ENCODE measurements around the gene USP11. TPM values are rescaled to one million over a fixed set of nuclear protein-coding genes. Genes with fewer than 3 reads are reported as not detected.
"Not testable (repeated sequence)": the region's sequence is repeated elsewhere in the genome, so short reads cannot be mapped to it uniquely, and the experiment has no call there.

The USP11 gene
- polyA plus RNA-seq, 1 experiment, result 39.9 TPM

DNA sequence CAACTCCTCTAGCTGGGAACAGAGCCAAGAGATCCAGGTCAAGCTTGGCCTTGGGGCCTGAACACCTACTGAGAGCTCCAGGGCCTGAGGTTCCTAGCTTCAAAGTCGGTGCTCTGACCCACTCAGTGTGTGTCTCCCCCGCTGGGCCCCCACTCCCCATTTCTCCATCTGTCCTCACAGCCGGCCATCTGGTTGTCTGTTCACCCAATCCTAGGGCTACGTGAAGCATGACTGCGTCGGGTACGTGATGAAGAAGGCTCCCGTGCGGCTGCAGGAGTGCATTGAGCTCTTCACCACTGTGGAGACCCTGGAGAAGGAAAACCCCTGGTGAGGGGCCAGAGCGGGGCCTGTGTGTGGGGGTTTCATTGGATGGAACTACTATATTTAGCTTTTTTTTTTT lies 12.3 kb downstream of the USP11 start:
- TF ChIP-seq, protein P1, sequence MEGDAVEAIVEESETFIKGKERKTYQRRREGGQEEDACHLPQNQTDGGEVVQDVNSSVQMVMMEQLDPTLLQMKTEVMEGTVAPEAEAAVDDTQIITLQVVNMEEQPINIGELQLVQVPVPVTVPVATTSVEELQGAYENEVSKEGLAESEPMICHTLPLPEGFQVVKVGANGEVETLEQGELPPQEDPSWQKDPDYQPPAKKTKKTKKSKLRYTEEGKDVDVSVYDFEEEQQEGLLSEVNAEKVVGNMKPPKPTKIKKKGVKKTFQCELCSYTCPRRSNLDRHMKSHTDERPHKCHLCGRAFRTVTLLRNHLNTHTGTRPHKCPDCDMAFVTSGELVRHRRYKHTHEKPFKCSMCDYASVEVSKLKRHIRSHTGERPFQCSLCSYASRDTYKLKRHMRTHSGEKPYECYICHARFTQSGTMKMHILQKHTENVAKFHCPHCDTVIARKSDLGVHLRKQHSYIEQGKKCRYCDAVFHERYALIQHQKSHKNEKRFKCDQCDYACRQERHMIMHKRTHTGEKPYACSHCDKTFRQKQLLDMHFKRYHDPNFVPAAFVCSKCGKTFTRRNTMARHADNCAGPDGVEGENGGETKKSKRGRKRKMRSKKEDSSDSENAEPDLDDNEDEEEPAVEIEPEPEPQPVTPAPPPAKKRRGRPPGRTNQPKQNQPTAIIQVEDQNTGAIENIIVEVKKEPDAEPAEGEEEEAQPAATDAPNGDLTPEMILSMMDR (IDR thresholded peaks at IDR 0.05; ENCODE audit: insufficient read depth, low read depth, low read length), result no peak
- CTCF ChIA-PET, result interaction anchor here (0.7 to 1.3 kb wide), 2 partner anchors 32 to 67 kb away, joined by 3 to 4 read pairs; no protein-coding TSS in a partner anchor

DNA sequence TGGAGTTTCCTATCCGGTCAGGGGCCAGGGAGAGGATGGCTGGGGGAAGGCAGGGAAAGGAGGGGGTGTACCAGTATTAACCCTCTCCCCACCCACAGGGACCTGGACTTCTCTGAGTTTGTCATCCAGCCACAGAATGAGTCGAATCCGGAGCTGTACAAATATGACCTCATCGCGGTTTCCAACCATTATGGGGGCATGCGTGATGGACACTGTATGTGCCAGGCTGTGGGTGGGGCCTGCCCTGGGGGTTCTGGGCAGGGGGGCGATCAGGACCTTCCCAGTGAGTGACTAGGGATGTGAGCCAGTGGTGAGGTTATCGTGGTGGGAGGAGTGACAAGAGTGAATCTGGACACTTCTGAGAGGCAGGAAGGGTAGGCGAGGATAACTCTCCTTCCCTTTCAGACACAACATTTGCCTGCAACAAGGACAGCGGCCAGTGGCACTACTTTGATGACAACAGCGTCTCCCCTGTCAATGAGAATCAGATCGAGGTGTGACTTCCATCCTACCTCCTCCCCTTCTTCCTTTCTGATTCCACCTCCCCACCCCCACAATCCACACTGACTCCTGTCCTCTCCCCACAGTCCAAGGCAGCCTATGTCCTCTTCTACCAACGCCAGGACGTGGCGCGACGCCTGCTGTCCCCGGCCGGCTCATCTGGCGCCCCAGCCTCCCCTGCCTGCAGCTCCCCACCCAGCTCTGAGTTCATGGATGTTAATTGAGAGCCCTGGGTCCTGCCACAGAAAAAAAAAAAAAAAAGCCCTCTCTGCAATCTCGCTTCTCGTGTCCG lies 14.6 kb downstream of the USP11 start:
- CTCF ChIA-PET, result no interaction called here
- H3K27me3 ChIP-seq (ENCODE audit: control insufficient read depth, insufficient read depth, low read length), result no peaks in the 10 kb centered on the region
- H3K36me3 ChIP-seq (ENCODE audit: control insufficient read depth, insufficient read depth, low read length), result peaks cover 11% of the 10 kb centered on the region
- no peak overlapping the region for H3K4me3 ChIP-seq (ENCODE audit: low read depth, low read length)
- DNase-seq (ENCODE audit: low read depth), result no peak
- POLR2A ChIA-PET, result no interaction called here
- TF ChIP-seq, protein P1 (IDR thresholded peaks at IDR 0.05; ENCODE audit: insufficient read depth, low read depth, low read length), result no peak

More for the DNA sequence above, 12.3 kb downstream of the USP11 start:
- no peak overlapping the region for H3K4me3 ChIP-seq (ENCODE audit: low read depth, low read length)
- POLR2A ChIA-PET, result no interaction called here
- no peak for DNase-seq (ENCODE audit: low read depth)
- no peaks in the 10 kb centered on the region for H3K27me3 ChIP-seq (ENCODE audit: control insufficient read depth, insufficient read depth, low read length)
- peaks cover 25% of the 10 kb centered on the region for H3K36me3 ChIP-seq (ENCODE audit: control insufficient read depth, insufficient read depth, low read length)

DNA sequence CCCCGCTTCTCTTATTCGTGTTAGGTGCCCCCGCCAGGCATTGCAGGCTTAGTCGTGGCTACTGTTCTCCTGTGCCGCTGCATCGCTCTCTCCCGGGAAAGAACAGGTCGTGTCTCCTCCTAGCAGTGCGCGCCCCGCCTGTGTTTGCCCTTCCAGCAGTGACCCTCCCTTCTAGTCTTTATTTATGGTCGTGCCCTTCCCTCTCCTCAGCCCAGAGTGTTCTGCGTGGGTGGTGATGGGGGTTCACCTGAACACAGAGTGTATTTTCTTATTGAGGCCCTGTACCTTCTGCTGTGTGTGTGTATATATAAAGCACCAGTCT lies 15.2 kb downstream of the USP11 start:
- ChIA-PET CTCF (no interaction called here), POLR2A (no interaction called here)
- Histone ChIP-seq H3K27me3 (ENCODE audit: control insufficient read depth, insufficient read depth, low read length) (no peaks in the 10 kb centered on the region), H3K4me3 (ENCODE audit: low read depth, low read length) (no peak overlapping the region), H3K36me3 (ENCODE audit: control insufficient read depth, insufficient read depth, low read length) (peaks cover 9% of the 10 kb centered on the region)
- no peak for DNase-seq (ENCODE audit: low read depth)
- TF ChIP-seq, protein P1 (IDR thresholded peaks at IDR 0.05; ENCODE audit: insufficient read depth, low read depth, low read length), result no peak

DNA sequence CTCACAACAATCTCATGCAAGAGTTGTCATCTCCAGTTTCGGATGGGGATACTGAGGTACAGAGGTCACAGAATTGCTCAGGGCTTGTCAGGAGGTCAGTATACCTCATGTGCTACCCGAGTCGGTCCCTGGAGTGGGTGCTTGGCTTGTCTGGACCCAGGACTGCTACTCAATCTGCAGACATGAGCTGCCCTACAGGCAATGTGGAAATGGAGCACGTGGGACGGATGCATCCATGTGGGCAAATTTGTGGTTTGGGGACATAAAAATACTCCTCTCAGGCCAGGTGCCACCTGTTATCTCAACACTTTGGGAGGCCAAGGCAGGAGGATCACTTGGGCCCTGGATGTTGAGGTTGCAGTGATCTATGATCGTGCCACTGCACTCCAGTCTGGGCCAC lies 15.8 kb downstream of the USP11 start:
- POLR2A ChIA-PET, result no interaction called here
- TF ChIP-seq, protein P1 (IDR thresholded peaks at IDR 0.05; ENCODE audit: insufficient read depth, low read depth, low read length), result no peak
- H3K4me3 ChIP-seq (ENCODE audit: low read depth, low read length), result no peak overlapping the region
- CTCF ChIA-PET, result no interaction called here
- DNase-seq (ENCODE audit: low read depth), result no peak
- H3K36me3 ChIP-seq (ENCODE audit: control insufficient read depth, insufficient read depth, low read length), result peaks cover 7% of the 10 kb centered on the region; the same call in 1 of the 2 replicates
- no peaks in the 10 kb centered on the region for H3K27me3 ChIP-seq (ENCODE audit: control insufficient read depth, insufficient read depth, low read length)

DNA sequence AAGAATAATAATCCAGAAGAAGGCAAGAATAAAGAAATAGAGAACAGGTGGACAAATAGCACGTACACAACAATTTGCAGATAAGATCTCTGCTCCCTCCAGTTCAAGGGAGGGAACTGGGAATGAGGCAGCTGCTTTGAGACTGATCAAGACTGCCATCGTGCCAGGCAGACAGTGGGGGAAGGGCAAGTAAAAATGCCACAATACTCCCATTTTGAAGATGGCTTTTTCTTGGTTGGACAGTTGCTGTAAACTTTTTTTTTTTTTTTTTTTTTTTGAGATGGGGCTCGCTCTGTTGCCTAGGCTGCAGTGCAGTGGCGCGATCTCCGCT lies 17.2 kb downstream of the USP11 start:
- POLR2A ChIA-PET, result no interaction called here
- no peak overlapping the region for H3K4me3 ChIP-seq (ENCODE audit: low read depth, low read length)

DNA sequence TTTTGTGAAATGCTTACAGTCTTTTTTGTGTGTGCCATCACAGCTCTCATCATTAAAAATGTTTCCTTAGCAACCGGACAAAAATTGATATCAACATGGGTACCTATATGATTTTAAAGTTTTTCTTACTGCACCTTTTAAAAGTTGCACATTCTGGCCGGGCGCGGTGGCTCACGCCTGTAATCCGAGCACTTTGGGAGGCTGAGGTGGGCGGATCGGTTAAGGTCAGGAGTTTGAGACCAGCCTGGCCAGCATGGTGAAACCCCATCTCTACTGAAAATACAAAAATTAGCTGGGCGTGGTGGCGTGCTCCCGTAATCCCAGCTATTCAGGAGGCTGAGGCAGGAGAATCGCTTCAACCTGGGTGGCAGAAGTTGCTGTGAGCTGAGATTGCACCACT lies 24.8 kb downstream of the USP11 start:
- H3K27me3 ChIP-seq (ENCODE audit: control insufficient read depth, insufficient read depth, low read length); DNase-seq (ENCODE audit: low read depth); H3K4me3 ChIP-seq (ENCODE audit: low read depth, low read length); POLR2A ChIA-PET; CTCF ChIA-PET; H3K36me3 ChIP-seq (ENCODE audit: control insufficient read depth, insufficient read depth, low read length): not testable (repeated sequence)

More for the DNA sequence above, 17.2 kb downstream of the USP11 start:
- H3K36me3 ChIP-seq (ENCODE audit: control insufficient read depth, insufficient read depth, low read length), result peaks cover 1% of the 10 kb centered on the region; the same call in 1 of the 2 replicates
- CTCF ChIA-PET, result interaction anchor here (1.1 kb wide), 1 partner anchor 53 kb away, joined by 4 read pairs; no protein-coding TSS in a partner anchor
- no peaks in the 10 kb centered on the region for H3K27me3 ChIP-seq (ENCODE audit: control insufficient read depth, insufficient read depth, low read length)
- TF ChIP-seq, protein P1 (IDR thresholded peaks at IDR 0.05; ENCODE audit: insufficient read depth, low read depth, low read length), result no peak
- no peak for DNase-seq (ENCODE audit: low read depth)

Measured in BJ (cell line).